IMR-90 (cell line): Measurements from ENCODE around the gene SOX6. TPM values are rescaled to one million over a fixed set of nuclear protein-coding genes. Genes with fewer than 3 reads are reported as not detected.

Source experiments
- ATAC-seq: fragments of 200-7000 bp; cut with Tn5 transposase; 2 replicates; pipeline ENCODE4 v1.9.1; 2020; ENCODE audit warnings: low read depth, mild to moderate bottlenecking, moderate library complexity
- BruUV-seq: library from RNA; stranded (reverse); fragments of 400-500 nt; replicated peaks from 2 replicates; lab custom pipeline; 2021; lab: Mats Ljungman, UMichigan
- CTCF ChIA-PET: fragments of 300-600 bp; formaldehyde crosslinking; extraction: SDS; loops from one replicate; lab custom pipeline; 2021; ENCODE audit warnings: antibody characterized with exemption; lab: Yijun Ruan, JAX
- POLR2A ChIA-PET: fragments of 300-600 bp; sonication (Branson Sonifier 250); formaldehyde crosslinking; loops from one replicate; lab custom pipeline; 2022; ENCODE audit warnings: antibody characterized with exemption; ENCODE audit not compliant: unreplicated experiment; lab: Charles Lee
- DNase-seq: peaks from one replicate; pipeline ENCODE4 v3.0.0; 2013
- H2AFZ ChIP-seq: replicated peaks from 2 replicates; pipeline ENCODE3; 2013; ENCODE audit warnings: low read length, mild to moderate bottlenecking; ENCODE audit not compliant: poor library complexity
- H2AK5ac ChIP-seq: 2 replicates; pipeline ENCODE4 v1.6.1; 2013; ENCODE audit warnings: low read depth, low read length, inconsistent platforms
- H2AK9ac ChIP-seq: replicated peaks from 2 replicates; pipeline ENCODE3; 2013; ENCODE audit warnings: mild to moderate bottlenecking, low read depth, low read length, moderate library complexity; ENCODE audit not compliant: poor library complexity
- H2BK120ac ChIP-seq: 2 replicates; pipeline ENCODE4 v1.6.1; 2013; ENCODE audit warnings: low read depth, low read length, inconsistent platforms
- H2BK15ac ChIP-seq: 3 replicates; pipeline ENCODE4 v1.6.1; 2013; ENCODE audit warnings: low read depth, low read length, inconsistent platforms
- H2BK20ac ChIP-seq: 2 replicates; pipeline ENCODE4 v1.6.1; 2013; ENCODE audit warnings: low read depth, mild to moderate bottlenecking, inconsistent platforms, low read length, moderate library complexity
- H2BK5ac ChIP-seq: 2 replicates; pipeline ENCODE4 v1.6.1; 2013; ENCODE audit warnings: mild to moderate bottlenecking, low read depth, low read length, inconsistent platforms; ENCODE audit not compliant: poor library complexity, severe bottlenecking
- H3K14ac ChIP-seq: replicated peaks from 2 replicates; pipeline ENCODE4 v1.6.1; 2013; ENCODE audit warnings: low read depth, low read length, inconsistent platforms
- H3K18ac ChIP-seq: 2 replicates; pipeline ENCODE4 v1.6.1; 2013; ENCODE audit warnings: low read depth, low read length, control low read depth
- H3K23ac ChIP-seq: 2 replicates; pipeline ENCODE4 v1.6.1; 2013; ENCODE audit warnings: low read depth, low read length, inconsistent platforms
- H3K27ac ChIP-seq: 2 replicates; pipeline ENCODE4 v1.5.1; 2013; ENCODE audit warnings: mild to moderate bottlenecking, control low read depth, low read length; ENCODE audit not compliant: insufficient read depth
- H3K27me3 ChIP-seq: 2 replicates; pipeline ENCODE4 v1.6.1; 2013; ENCODE audit warnings: low read length; ENCODE audit not compliant: control insufficient read depth, insufficient read depth
- H3K36me3 ChIP-seq: 2 replicates; pipeline ENCODE4 v1.6.1; 2013; ENCODE audit warnings: low read length, mixed read lengths; ENCODE audit not compliant: control insufficient read depth, insufficient read depth
- H3K4ac ChIP-seq: 2 replicates; pipeline ENCODE4 v1.6.1; 2013; ENCODE audit warnings: low read depth, low read length, inconsistent platforms
- H3K4me1 ChIP-seq: 2 replicates; pipeline ENCODE4 v1.6.1; 2013; ENCODE audit warnings: low read length, mixed read lengths; ENCODE audit not compliant: control insufficient read depth, insufficient read depth
- H3K4me2 ChIP-seq: 2 replicates; pipeline ENCODE4 v1.6.1; 2013; ENCODE audit warnings: low read depth, mild to moderate bottlenecking, control low read depth, low read length, moderate library complexity
- H3K4me3 ChIP-seq: 2 replicates; pipeline ENCODE4 v1.5.1; 2013; ENCODE audit warnings: low read depth, mild to moderate bottlenecking, control low read depth, low read length, moderate library complexity; ENCODE audit not compliant: insufficient read depth
- H3K56ac ChIP-seq: 2 replicates; pipeline ENCODE4 v1.6.1; 2013; ENCODE audit warnings: low read length, inconsistent platforms; ENCODE audit not compliant: insufficient read depth; ENCODE audit errors: extremely low read depth
- H3K79me1 ChIP-seq, 2 experiments: 2 replicates each; pipeline ENCODE4 v1.6.1; 2013; ENCODE audit warnings: low read length in 2 of 2, inconsistent platforms in 1 of 2, low read depth in 1 of 2
- H3K9ac ChIP-seq: 2 replicates; pipeline ENCODE4 v1.6.1; 2013; ENCODE audit warnings: low read depth, low read length, control low read depth
- H3K9me1 ChIP-seq: 2 replicates; pipeline ENCODE4 v1.6.1; 2013; ENCODE audit warnings: low read length, inconsistent platforms; ENCODE audit not compliant: insufficient read depth
- H3K9me3 ChIP-seq: 2 replicates; pipeline ENCODE4 v1.6.1; 2013; ENCODE audit warnings: low read length; ENCODE audit not compliant: control insufficient read depth, insufficient read depth
- H4K20me1 ChIP-seq: 2 replicates; pipeline ENCODE4 v1.6.1; 2013; ENCODE audit warnings: low read length, inconsistent platforms; ENCODE audit not compliant: insufficient read depth
- H4K5ac ChIP-seq: 2 replicates; pipeline ENCODE4 v1.6.1; 2013; ENCODE audit warnings: mild to moderate bottlenecking, low read depth, low read length, control low read depth
- H4K8ac ChIP-seq, 2 experiments: 2 replicates each; pipeline ENCODE4 v1.6.1; 2013; ENCODE audit warnings: low read depth in 2 of 2, low read length in 2 of 2, control low read depth in 1 of 2, inconsistent platforms in 1 of 2
- H4K91ac ChIP-seq: 2 replicates; pipeline ENCODE4 v1.6.1; 2013; ENCODE audit warnings: low read depth, low read length, inconsistent platforms; ENCODE audit not compliant: insufficient read depth
- BHLHE40 ChIP-seq: fragments of 150-350 bp; IDR thresholded peaks from 2 replicates; pipeline ENCODE4 v1.6.1; 2016; ENCODE audit warnings: mild to moderate bottlenecking, low read depth, low read length
- CEBPB ChIP-seq: IDR thresholded peaks from 2 replicates; pipeline ENCODE4 v1.6.1; 2012; ENCODE audit warnings: low read depth, low read length, improper control_type of control experiment
- MXI1 ChIP-seq: IDR thresholded peaks from 2 replicates; pipeline ENCODE4 v1.6.1; 2012; ENCODE audit warnings: low read depth, mild to moderate bottlenecking, low read length, moderate library complexity, borderline replicate concordance
- POLR2A ChIP-seq: IDR thresholded peaks from 2 replicates; pipeline ENCODE4 v1.6.1; 2012; ENCODE audit warnings: mild to moderate bottlenecking, low read depth, low read length
- USF2 ChIP-seq: fragments of 150-350 bp; IDR thresholded peaks from 2 replicates; pipeline ENCODE4 v1.6.1; 2017; ENCODE audit warnings: mild to moderate bottlenecking, antibody characterized with exemption, low read length, low read depth
- WGBS, 2 experiments: methylation state at CpG; one replicate each; pipeline versions ENCODE4 v1.1.5 to v1.1.7; 2013; ENCODE audit warnings: missing lambda C conversion rate in 2 of 2; ENCODE audit not compliant: insufficient read length in 1 of 2; ENCODE audit errors: extremely low coverage in 2 of 2; 5-methylcytosine and 5-hydroxymethylcytosine counted together
- dilution Hi-C: fragments of 300-500 bp; cut with HindIII; formaldehyde crosslinking; loops from one replicate; pipeline ENCODE4 v1.14.3; 2018; ENCODE audit warnings: low sequenced_read_pairs; ENCODE audit not compliant: unreplicated experiment
- in situ Hi-C: fragments of 300-500 bp; cut with MboI; formaldehyde crosslinking; loops from 3 replicates; pipeline ENCODE4 v1.14.3; 2019; ENCODE audit warnings: low sequenced_read_pairs, inconsistent platforms, mixed read lengths
- intact Hi-C: fragments of 100-400 bp; cut with micrococcal nuclease; formaldehyde crosslinking; loops from 2 replicates; pipeline ENCODE4 v1.10.0; 2022
- polyA plus RNA-seq, 3 experiments: library from polyadenylated mRNA; depleted of rRNA; stranded (reverse); fragments of >200 nt; gene quantifications; 2 replicates each; pipeline ENCODE4 v1.2.3, GENCODE V29; 2012; ENCODE audit warnings: low replicate concordance in 1 of 3
- total RNA-seq: library from RNA; depleted of rRNA; stranded (reverse); fragments of >200 nt; gene quantifications from 2 replicates; pipeline ENCODE4 v1.2.3, GENCODE V29; 2012

Gene SOX6
- total and polyA plus RNA-seq, 2 of the 4 experiments (the other 2 are of a cell fraction): 1.7 to 7.7 TPM

- no peak overlapping the region for H4K8ac ChIP-seq
- in situ Hi-C loops: no loop called here
- H4K20me1 ChIP-seq: no peaks in the 10 kb centered on the region
- TF ChIP-seq POLR2A: no peak
- TF ChIP-seq BHLHE40: no peak
- no peak for TF ChIP-seq MXI1
- no peak for TF ChIP-seq USF2
- peak; percentile 95 for TF ChIP-seq CEBPB
- H3K79me1 ChIP-seq: no peaks in the 10 kb centered on the region
- H2BK5ac ChIP-seq: no peak overlapping the region
- 0 out of 2 replicates have a peak, but pooled peaks cover 4% of the 10 kb centered on the region for H3K9me1 ChIP-seq
- H2BK20ac ChIP-seq: no peak overlapping the region
- H3K4me3 ChIP-seq: no peak overlapping the region
- no peak overlapping the region for H3K9ac ChIP-seq
- no peak overlapping the region for H3K4me2 ChIP-seq
- no peak overlapping the region for H2BK120ac ChIP-seq
- no peak overlapping the region for H3K23ac ChIP-seq
- no peak overlapping the region for H2AFZ ChIP-seq
- intact Hi-C loops: no loop called here
- no peak overlapping the region for H3K4ac ChIP-seq
- BruUV-seq: no TSS peak
- H3K27ac ChIP-seq: no peak overlapping the region
- no peaks in the 10 kb centered on the region for H3K4me1 ChIP-seq
- no peak overlapping the region for H3K14ac ChIP-seq
- H4K5ac ChIP-seq: no peak overlapping the region
- H3K27me3 ChIP-seq: no peaks in the 10 kb centered on the region
- H3K56ac ChIP-seq: no peak overlapping the region
- no CpG with 5 or more reads among the region's 1 CpG for WGBS, 2 experiments
- H2AK9ac ChIP-seq: no peak overlapping the region
- ChIA-PET POLR2A (no interaction called here), CTCF (no interaction called here)
- no peak overlapping the region for H3K18ac ChIP-seq
- H4K91ac ChIP-seq: no peak overlapping the region
- dilution Hi-C loops: no loop called here
- H3K36me3 ChIP-seq: no peaks in the 10 kb centered on the region
- H2BK15ac ChIP-seq: no peak overlapping the region
- H3K9me3 ChIP-seq: no peaks in the 10 kb centered on the region
- H2AK5ac ChIP-seq: no peak overlapping the region
- ATAC-seq: no peak
- no peak for DNase-seq
These were observed 322.3 kb downstream of the SOX6 start for GRCh38 chr11:16034074-16034473.
